HEK293 (cell line): ENCODE data around the gene MRPL11.

Experiments
- CTCF ChIA-PET: fragments of 350-600 bp; formaldehyde crosslinking; extraction: SDS; loops from one replicate; lab custom pipeline; 2021; ENCODE audit warnings: antibody characterized with exemption; lab: Yijun Ruan, JAX
- POLR2A ChIA-PET: fragments of 300-600 bp; formaldehyde crosslinking; extraction: SDS; loops from one replicate; lab custom pipeline; 2020; ENCODE audit warnings: antibody characterized with exemption, inconsistent platforms; lab: Yijun Ruan, JAX
- H3K27ac ChIP-seq: fragments of 200-500 bp; sonication (Bioruptor generic); 2 replicates; pipeline ENCODE4 v1.5.1; 2014; ENCODE audit warnings: low read depth, low read length, control low read depth, inconsistent platforms; ENCODE audit errors: extremely low read depth
- H3K36me3 ChIP-seq, 2 experiments: fragments of 200-500 bp in 1 of 2; sonication (Bioruptor generic) in 1 of 2; 1 replicate in 1 of 2; 2 replicates in 1 of 2; pipeline ENCODE4 v1.5.1; 2014 to 2017; ENCODE audit warnings: inconsistent platforms in 2 of 2, low read length in 2 of 2; ENCODE audit not compliant: control insufficient read depth in 2 of 2, insufficient read depth in 1 of 2
- H3K4me1 ChIP-seq: fragments of 200-500 bp; sonication (Bioruptor generic); 2 replicates; pipeline ENCODE4 v1.5.1; 2014; ENCODE audit warnings: mild to moderate bottlenecking, low read length, inconsistent platforms; ENCODE audit not compliant: control insufficient read depth, insufficient read depth
- H3K4me3 ChIP-seq: 2 replicates; pipeline ENCODE4 v1.5.1; 2011; ENCODE audit warnings: low read depth, mild to moderate bottlenecking, control low read depth, low read length, moderate library complexity
- H3K9me3 ChIP-seq: fragments of 200-500 bp; sonication (Bioruptor generic); 2 replicates; pipeline ENCODE4 v1.5.1; 2014; ENCODE audit warnings: low read depth, low read length, inconsistent platforms; ENCODE audit not compliant: control insufficient read depth, insufficient read depth
- KLF1 ChIP-seq: fragments of 450-650 bp; formaldehyde crosslinking; IDR thresholded peaks from 2 replicates; pipeline ENCODE4 v1.5.1; 2016; ENCODE audit warnings: missing biosample characterization, missing genetic modification characterization
- KLF9 ChIP-seq: fragments of 450-650 bp; formaldehyde crosslinking; IDR thresholded peaks from 2 replicates; pipeline ENCODE4 v1.5.1; 2016; ENCODE audit warnings: missing biosample characterization, missing genetic modification characterization, low read depth
- PBX3 ChIP-seq: sonication (generic); formaldehyde crosslinking; IDR thresholded peaks from 2 replicates; pipeline ENCODE4 v1.8.1; 2022; ENCODE audit warnings: mild to moderate bottlenecking, moderate library complexity, missing genetic modification reagents
- PRDM1 ChIP-seq: fragments of 450-650 bp; formaldehyde crosslinking; IDR thresholded peaks from 2 replicates; pipeline ENCODE4; 2016; ENCODE audit warnings: missing biosample characterization, missing genetic modification characterization
- TSHZ1 ChIP-seq: fragments of 450-650 bp; formaldehyde crosslinking; IDR thresholded peaks from 2 replicates; pipeline ENCODE4 v1.5.1; 2016; ENCODE audit warnings: missing biosample characterization, missing genetic modification characterization, borderline replicate concordance
- ZBTB44 ChIP-seq: fragments of 450-650 bp; IDR thresholded peaks from 2 replicates; pipeline ENCODE4 v1.5.1; 2018; ENCODE audit warnings: missing biosample characterization, mild to moderate bottlenecking, missing genetic modification characterization
- ZNF155 ChIP-seq: fragments of 450-650 bp; formaldehyde crosslinking; IDR thresholded peaks from 2 replicates; pipeline ENCODE4 v1.5.1; 2016; ENCODE audit warnings: missing biosample characterization, missing genetic modification characterization
- ZNF157 ChIP-seq: fragments of 450-650 bp; formaldehyde crosslinking; IDR thresholded peaks from 2 replicates; pipeline ENCODE4 v1.5.1; 2016; ENCODE audit warnings: missing biosample characterization, missing genetic modification characterization
- ZNF169 ChIP-seq: fragments of 450-650 bp; formaldehyde crosslinking; IDR thresholded peaks from 2 replicates; pipeline ENCODE4 v1.5.1; 2016; ENCODE audit warnings: missing biosample characterization, missing genetic modification characterization
- ZNF175 ChIP-seq: fragments of 450-650 bp; formaldehyde crosslinking; IDR thresholded peaks from 2 replicates; pipeline ENCODE4 v1.5.1; 2016; ENCODE audit warnings: missing biosample characterization, missing genetic modification characterization
- ZNF2 ChIP-seq: fragments of 450-650 bp; formaldehyde crosslinking; IDR thresholded peaks from 2 replicates; pipeline ENCODE4 v1.5.1; 2016; ENCODE audit warnings: missing biosample characterization, missing genetic modification characterization
- ZNF24 ChIP-seq: fragments of 450-650 bp; formaldehyde crosslinking; IDR thresholded peaks from 2 replicates; pipeline ENCODE4 v1.5.1; 2016; ENCODE audit warnings: missing biosample characterization, missing genetic modification characterization
- ZNF248 ChIP-seq: fragments of 450-650 bp; formaldehyde crosslinking; IDR thresholded peaks from 2 replicates; pipeline ENCODE4 v1.5.1; 2017; ENCODE audit warnings: missing biosample characterization, missing genetic modification characterization
- ZNF366 ChIP-seq: fragments of 450-650 bp; formaldehyde crosslinking; conservative IDR thresholded peaks from 2 replicates; pipeline ENCODE4 v1.5.1; 2016; ENCODE audit warnings: missing biosample characterization, missing genetic modification characterization
- ZNF621 ChIP-seq: fragments of 450-650 bp; formaldehyde crosslinking; IDR thresholded peaks from 2 replicates; pipeline ENCODE4 v1.5.1; 2017; ENCODE audit warnings: missing biosample characterization, missing genetic modification characterization
- ZNF639 ChIP-seq: fragments of 450-650 bp; formaldehyde crosslinking; IDR thresholded peaks from 2 replicates; pipeline ENCODE4 v1.5.1; 2016; ENCODE audit warnings: missing biosample characterization, missing genetic modification characterization
- ZNF664 ChIP-seq: fragments of 450-650 bp; formaldehyde crosslinking; IDR thresholded peaks from 2 replicates; pipeline ENCODE4 v1.5.1; 2016; ENCODE audit warnings: missing biosample characterization, missing genetic modification characterization
- ZNF76 ChIP-seq: fragments of 450-650 bp; formaldehyde crosslinking; IDR thresholded peaks from 2 replicates; pipeline ENCODE4; 2016; ENCODE audit warnings: low read depth, missing biosample characterization, missing genetic modification characterization, borderline replicate concordance
- ZSCAN18 ChIP-seq: fragments of 450-650 bp; formaldehyde crosslinking; IDR thresholded peaks from 2 replicates; pipeline ENCODE4 v1.5.1; 2016; ENCODE audit warnings: missing biosample characterization, missing genetic modification characterization
- ZSCAN30 ChIP-seq: fragments of 450-650 bp; IDR thresholded peaks from 2 replicates; pipeline ENCODE4 v1.5.1; 2018; ENCODE audit warnings: missing biosample characterization, mild to moderate bottlenecking, missing genetic modification characterization, moderate library complexity

Gene MRPL11

GRCh38 chr11:66454828-66455227, 16.2 kb upstream of the MRPL11 start:
- no peaks in the 10 kb centered on the region for H3K36me3 ChIP-seq
- TF ChIP-seq ZNF664 = no peak
- no peak for TF ChIP-seq KLF1 (tag by site-specific recombination)
- no peak for TF ChIP-seq KLF9 (tag by site-specific recombination)
- TF ChIP-seq, all 188 proteins: peak for 0
- no peaks in the 10 kb centered on the region for H3K9me3 ChIP-seq
- no peak overlapping the region for H3K27ac ChIP-seq
- POLR2A ChIA-PET = no interaction called here
- CTCF ChIA-PET = interaction anchor here (1.1 kb wide), 1 partner anchor 16 kb away, joined by 3 read pairs; the partner anchor contains the start of gene MRPL11
- H3K4me1 ChIP-seq = no peaks in the 10 kb centered on the region
- H3K4me3 ChIP-seq = no peak overlapping the region

GRCh38 chr11:66454247-66454646, 15.6 kb upstream of the MRPL11 start:
- ChIA-PET POLR2A (no interaction called here), CTCF (interaction anchor here (1.1 kb wide), 1 partner anchor 15 kb away, joined by 3 read pairs; the partner anchor contains the start of gene MRPL11)
- no peak overlapping the region for H3K4me3 ChIP-seq
- no peaks in the 10 kb centered on the region for H3K9me3 ChIP-seq
- no peaks in the 10 kb centered on the region for H3K4me1 ChIP-seq
- TF ChIP-seq KLF1 (tag by site-specific recombination) (no peak), TSHZ1 (tag by site-specific recombination) (no peak), ZNF2 (no peak), ZSCAN18 (tag by site-specific recombination) (no peak), ZNF639 (tag by site-specific recombination) (no peak), ZBTB44 (no peak), ZNF248 (no peak), ZSCAN30 (tag by site-specific recombination) (no peak), ZNF155 (tag by site-specific recombination) (no peak), ZNF76 (no peak), ZNF157 (tag by site-specific recombination) (no peak), ZNF175 (tag by site-specific recombination) (no peak), ZNF169 (tag by site-specific recombination) (no peak), ZNF621 (tag by site-specific recombination) (no peak), ZNF366 (no peak), PBX3 (CRISPR knock-in tag) (no peak), ZNF24 (tag by site-specific recombination) (no peak), PRDM1 (no peak)
- TF ChIP-seq, all 188 proteins: peak for 0
- Histone ChIP-seq H3K36me3 (no peaks in the 10 kb centered on the region), H3K27ac (no peak overlapping the region)
